Measurements from ENCODE around the gene UBE2N.

DNA sequence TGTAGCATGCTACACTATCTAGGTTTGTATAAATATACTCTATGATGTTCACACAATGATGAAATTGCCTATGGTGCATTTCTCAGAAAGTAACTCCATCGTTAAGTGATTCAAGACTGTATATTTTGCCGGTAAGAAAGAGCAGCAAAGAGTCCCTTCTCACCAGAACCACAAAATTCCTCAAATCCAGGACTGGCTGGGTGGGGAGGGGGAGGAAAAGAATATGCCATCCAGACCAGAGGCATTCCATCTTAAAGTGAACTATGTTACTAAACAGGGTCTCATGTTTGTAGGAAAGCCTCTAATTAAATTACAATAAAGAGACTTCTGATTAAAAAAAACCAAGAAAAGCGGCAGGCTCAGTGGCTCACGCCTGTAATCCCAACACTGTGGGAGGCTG, 11.5 kb downstream of the UBE2N start:
- no peak for TF ChIP-seq EZH2phosphoT487 (IDR thresholded peaks at IDR 0.05; ENCODE audit: borderline replicate concordance)
- TF ChIP-seq, protein P1, sequence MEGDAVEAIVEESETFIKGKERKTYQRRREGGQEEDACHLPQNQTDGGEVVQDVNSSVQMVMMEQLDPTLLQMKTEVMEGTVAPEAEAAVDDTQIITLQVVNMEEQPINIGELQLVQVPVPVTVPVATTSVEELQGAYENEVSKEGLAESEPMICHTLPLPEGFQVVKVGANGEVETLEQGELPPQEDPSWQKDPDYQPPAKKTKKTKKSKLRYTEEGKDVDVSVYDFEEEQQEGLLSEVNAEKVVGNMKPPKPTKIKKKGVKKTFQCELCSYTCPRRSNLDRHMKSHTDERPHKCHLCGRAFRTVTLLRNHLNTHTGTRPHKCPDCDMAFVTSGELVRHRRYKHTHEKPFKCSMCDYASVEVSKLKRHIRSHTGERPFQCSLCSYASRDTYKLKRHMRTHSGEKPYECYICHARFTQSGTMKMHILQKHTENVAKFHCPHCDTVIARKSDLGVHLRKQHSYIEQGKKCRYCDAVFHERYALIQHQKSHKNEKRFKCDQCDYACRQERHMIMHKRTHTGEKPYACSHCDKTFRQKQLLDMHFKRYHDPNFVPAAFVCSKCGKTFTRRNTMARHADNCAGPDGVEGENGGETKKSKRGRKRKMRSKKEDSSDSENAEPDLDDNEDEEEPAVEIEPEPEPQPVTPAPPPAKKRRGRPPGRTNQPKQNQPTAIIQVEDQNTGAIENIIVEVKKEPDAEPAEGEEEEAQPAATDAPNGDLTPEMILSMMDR (conservative IDR thresholded peaks at IDR 0.05; ENCODE audit: low read length): no peak

Data from Loucy (cell line).